ENCODE results near the gene CERS2. TPM values are rescaled to one million over a fixed set of nuclear protein-coding genes. Genes with fewer than 3 reads are reported as not detected.
A peak's percentile ranks its signal among the peaks of the same experiment; 100 is the strongest.

The CERS2 gene
- total and polyA plus RNA-seq, 2 of the 4 experiments (the other 2 are of a cell fraction): 118 to 127 TPM

DNA sequence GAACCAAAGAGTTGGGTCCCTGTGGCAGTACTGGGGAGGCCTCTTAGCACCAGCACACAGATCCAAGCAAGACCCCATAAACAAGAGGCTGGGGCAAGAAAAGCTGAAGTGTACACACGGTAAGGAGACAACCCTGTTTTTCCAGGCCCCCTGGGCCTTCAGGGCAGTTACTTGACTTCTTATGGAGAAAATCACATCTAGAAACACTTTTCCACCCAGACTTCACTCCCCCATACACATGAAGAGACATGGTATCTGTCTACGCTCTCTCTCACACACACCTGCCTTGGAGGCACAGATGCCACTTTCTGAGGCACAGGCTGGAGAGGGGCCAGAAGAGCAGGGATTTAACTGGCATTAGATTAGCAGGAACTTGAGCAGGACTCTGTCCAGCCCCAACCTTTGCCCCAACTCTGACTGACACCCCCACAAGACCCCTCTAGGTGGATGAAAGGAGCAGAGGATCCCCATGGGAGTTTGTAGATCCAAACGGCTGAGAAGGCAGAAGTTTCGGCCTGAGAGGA, 2.2 kb downstream of the CERS2 start:
- peaks cover 16 to 65% of the 10 kb centered on the region in 2 experiments for H3K79me1 ChIP-seq (ENCODE audit: low read depth in 1 of 2, low read length in 2 of 2)
- no peak overlapping the region for H2BK20ac ChIP-seq (ENCODE audit: low read depth, low read length)
- H3K9ac ChIP-seq (ENCODE audit: low read depth, low read length): peak overlapping the region; percentile 94; the same call in 1 of the 2 replicates
- peak overlapping the region; percentile 89; the same call in 1 of the 2 replicates for H4K91ac ChIP-seq (ENCODE audit: insufficient read depth, low read depth, low read length)
- H3K56ac ChIP-seq (ENCODE audit: extremely low read depth, insufficient read depth, low read length): no peak overlapping the region
- peak overlapping the region; percentile 96 for H3K4me2 ChIP-seq (ENCODE audit: low read depth, low read length)
- H3K4me1 ChIP-seq (ENCODE audit: control insufficient read depth, insufficient read depth, low read length): peaks cover 35% of the 10 kb centered on the region
- H4K8ac ChIP-seq (ENCODE audit: low read depth in 2 of 2, low read length in 2 of 2): peak overlapping the region in 1 of 2 experiments; percentile 65; a peak in 1 of 4 replicates
- peak overlapping the region; percentile 82 for H3K14ac ChIP-seq (replicated peaks; ENCODE audit: low read depth, low read length)
- peak overlapping the region; percentile 83 for H3K4ac ChIP-seq (ENCODE audit: low read depth, low read length)
- H3K18ac ChIP-seq (ENCODE audit: low read depth, low read length): peak overlapping the region; percentile 55; the same call in 1 of the 2 replicates
- TF ChIP-seq MAFK (IDR thresholded peaks at IDR 0.05; ENCODE audit: low read depth, low read length): no peak
- no peak for TF ChIP-seq NFE2L2 (IDR thresholded peaks at IDR 0.05; ENCODE audit: low read depth, low read length)
- no peak for TF ChIP-seq MXI1 (IDR thresholded peaks at IDR 0.05; ENCODE audit: borderline replicate concordance, low read depth, low read length)
- no peak for TF ChIP-seq CHD1 (IDR thresholded peaks at IDR 0.05; ENCODE audit: low read depth, low read length)
- TF ChIP-seq, protein P1, sequence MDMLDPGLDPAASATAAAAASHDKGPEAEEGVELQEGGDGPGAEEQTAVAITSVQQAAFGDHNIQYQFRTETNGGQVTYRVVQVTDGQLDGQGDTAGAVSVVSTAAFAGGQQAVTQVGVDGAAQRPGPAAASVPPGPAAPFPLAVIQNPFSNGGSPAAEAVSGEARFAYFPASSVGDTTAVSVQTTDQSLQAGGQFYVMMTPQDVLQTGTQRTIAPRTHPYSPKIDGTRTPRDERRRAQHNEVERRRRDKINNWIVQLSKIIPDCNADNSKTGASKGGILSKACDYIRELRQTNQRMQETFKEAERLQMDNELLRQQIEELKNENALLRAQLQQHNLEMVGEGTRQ (IDR thresholded peaks at IDR 0.05; ENCODE audit: low read depth, low read length): no peak
- TF ChIP-seq RAD21 (IDR thresholded peaks at IDR 0.05; ENCODE audit: low read length): no peak
- TF ChIP-seq MAZ (IDR thresholded peaks at IDR 0.05; ENCODE audit: borderline replicate concordance, low read depth, low read length): no peak
- no peak for TF ChIP-seq SMC3 (IDR thresholded peaks at IDR 0.05; ENCODE audit: low read depth, low read length)
- no peak for TF ChIP-seq FOS (IDR thresholded peaks at IDR 0.05; ENCODE audit: low read depth, low read length)
- no peak for TF ChIP-seq RFX5 (IDR thresholded peaks at IDR 0.05; ENCODE audit: low read depth, low read length)
- TF ChIP-seq RCOR1 (IDR thresholded peaks at IDR 0.05; ENCODE audit: insufficient replicate concordance, low read length): no peak
- TF ChIP-seq BHLHE40 (IDR thresholded peaks at IDR 0.05; ENCODE audit: low read depth, low read length): no peak
- TF ChIP-seq, protein P2, sequence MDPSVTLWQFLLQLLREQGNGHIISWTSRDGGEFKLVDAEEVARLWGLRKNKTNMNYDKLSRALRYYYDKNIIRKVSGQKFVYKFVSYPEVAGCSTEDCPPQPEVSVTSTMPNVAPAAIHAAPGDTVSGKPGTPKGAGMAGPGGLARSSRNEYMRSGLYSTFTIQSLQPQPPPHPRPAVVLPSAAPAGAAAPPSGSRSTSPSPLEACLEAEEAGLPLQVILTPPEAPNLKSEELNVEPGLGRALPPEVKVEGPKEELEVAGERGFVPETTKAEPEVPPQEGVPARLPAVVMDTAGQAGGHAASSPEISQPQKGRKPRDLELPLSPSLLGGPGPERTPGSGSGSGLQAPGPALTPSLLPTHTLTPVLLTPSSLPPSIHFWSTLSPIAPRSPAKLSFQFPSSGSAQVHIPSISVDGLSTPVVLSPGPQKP (IDR thresholded peaks at IDR 0.05; ENCODE audit: borderline replicate concordance, low read depth, low read length): no peak
- TF ChIP-seq POLR2A (IDR thresholded peaks at IDR 0.05; ENCODE audit: low read depth, low read length): no peak
- TF ChIP-seq CEBPB (IDR thresholded peaks at IDR 0.05; ENCODE audit: low read depth, low read length): no peak
- TF ChIP-seq, protein P3, sequence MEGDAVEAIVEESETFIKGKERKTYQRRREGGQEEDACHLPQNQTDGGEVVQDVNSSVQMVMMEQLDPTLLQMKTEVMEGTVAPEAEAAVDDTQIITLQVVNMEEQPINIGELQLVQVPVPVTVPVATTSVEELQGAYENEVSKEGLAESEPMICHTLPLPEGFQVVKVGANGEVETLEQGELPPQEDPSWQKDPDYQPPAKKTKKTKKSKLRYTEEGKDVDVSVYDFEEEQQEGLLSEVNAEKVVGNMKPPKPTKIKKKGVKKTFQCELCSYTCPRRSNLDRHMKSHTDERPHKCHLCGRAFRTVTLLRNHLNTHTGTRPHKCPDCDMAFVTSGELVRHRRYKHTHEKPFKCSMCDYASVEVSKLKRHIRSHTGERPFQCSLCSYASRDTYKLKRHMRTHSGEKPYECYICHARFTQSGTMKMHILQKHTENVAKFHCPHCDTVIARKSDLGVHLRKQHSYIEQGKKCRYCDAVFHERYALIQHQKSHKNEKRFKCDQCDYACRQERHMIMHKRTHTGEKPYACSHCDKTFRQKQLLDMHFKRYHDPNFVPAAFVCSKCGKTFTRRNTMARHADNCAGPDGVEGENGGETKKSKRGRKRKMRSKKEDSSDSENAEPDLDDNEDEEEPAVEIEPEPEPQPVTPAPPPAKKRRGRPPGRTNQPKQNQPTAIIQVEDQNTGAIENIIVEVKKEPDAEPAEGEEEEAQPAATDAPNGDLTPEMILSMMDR (conservative IDR thresholded peaks at IDR 0.05; ENCODE audit: low read depth, low read length): no peak
- BruUV-seq (replicated peaks): no TSS peak
- peak overlapping the region; percentile 86 for H3K27ac ChIP-seq (ENCODE audit: insufficient read depth, low read length)
- no peaks in the 10 kb centered on the region for H3K9me3 ChIP-seq (ENCODE audit: control insufficient read depth, insufficient read depth, low read length)
- peak overlapping the region; percentile 88 for H2AK9ac ChIP-seq (replicated peaks; ENCODE audit: low read depth, low read length, poor library complexity)
- peak overlapping the region; percentile 64; the same call in 1 of the 2 replicates for H3K4me3 ChIP-seq (ENCODE audit: insufficient read depth, low read depth, low read length)
- ATAC-seq (ENCODE audit: low read depth): no peak
- peaks cover 39% of the 10 kb centered on the region for H3K9me1 ChIP-seq (ENCODE audit: insufficient read depth, low read length)
- intact Hi-C loops (cut with micrococcal nuclease): no loop called here
- peak overlapping the region; percentile 3; the same call in 1 of the 3 replicates for H2BK15ac ChIP-seq (ENCODE audit: low read depth, low read length)
- no peak overlapping the region for H2AFZ ChIP-seq (replicated peaks; ENCODE audit: low read length, poor library complexity)
- WGBS, 2 experiments (ENCODE audit: extremely low coverage in 2 of 2, insufficient read length in 1 of 2): no CpG with 5 or more reads among the region's 4 CpGs
- CTCF ChIA-PET: no interaction called here
- in situ Hi-C loops (cut with MboI; ENCODE audit: low sequenced_read_pairs): loop anchor here (10.0 kb wide), 1 partner anchor 62 kb away; the partner anchor contains the start of gene BNIPL
- dilution Hi-C loops (cut with HindIII; ENCODE audit: low sequenced_read_pairs, unreplicated experiment): no loop called here
- H3K27me3 ChIP-seq (ENCODE audit: control insufficient read depth, insufficient read depth, low read length): no peaks in the 10 kb centered on the region
- DNase-seq: no peak
- peaks cover 62% of the 10 kb centered on the region for H4K20me1 ChIP-seq (ENCODE audit: insufficient read depth, low read length)
- peak overlapping the region; percentile 97 for H3K23ac ChIP-seq (ENCODE audit: low read depth, low read length)
- peak overlapping the region; percentile 74 for H2BK5ac ChIP-seq (ENCODE audit: low read depth, low read length, poor library complexity, severe bottlenecking)
- peak overlapping the region; percentile 40; the same call in 1 of the 2 replicates for H4K5ac ChIP-seq (ENCODE audit: low read depth, low read length)
- H3K36me3 ChIP-seq (ENCODE audit: control insufficient read depth, insufficient read depth, low read length): peaks cover 15% of the 10 kb centered on the region
- peak overlapping the region; percentile 94 for H2AK5ac ChIP-seq (ENCODE audit: low read depth, low read length)
- H2BK120ac ChIP-seq (ENCODE audit: low read depth, low read length): no peak overlapping the region
- POLR2A ChIA-PET (ENCODE audit: unreplicated experiment): no interaction called here
